ENCODE measurements around the gene CAB39.
A peak's percentile ranks its signal among the peaks of the same experiment; 100 is the strongest.

The CAB39 gene

DNA sequence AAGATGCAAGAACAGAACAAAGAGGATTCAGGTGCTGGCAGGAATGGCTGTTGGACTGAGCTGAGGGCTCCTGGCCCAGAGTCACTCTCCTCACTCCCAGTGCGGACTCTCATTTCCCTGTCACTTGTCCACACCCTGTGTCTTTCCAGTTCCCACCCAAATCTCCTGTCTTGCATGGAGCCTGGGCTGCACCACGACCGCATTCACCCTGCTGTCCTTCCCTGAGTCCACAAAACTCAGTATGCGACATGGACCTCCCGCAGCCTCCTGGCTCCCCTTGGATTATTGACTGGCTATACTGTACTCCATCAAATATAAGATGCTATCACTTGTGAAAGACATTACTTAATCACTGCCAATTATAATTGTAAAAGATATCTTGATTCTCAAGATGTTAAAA is 149.7 kb downstream of the CAB39 start:
- DNase-seq (ENCODE audit: low read depth) = no peak
- TF ChIP-seq CTCF (IDR thresholded peaks at IDR 0.05; ENCODE audit: low read depth, low read length, missing control alignments) = no peak
- H3K4me3 ChIP-seq (ENCODE audit: low read depth, low read length) = no peak overlapping the region

GRCh38 chr2:230863031-230863430 is 150.4 kb downstream of the CAB39 start:
- H3K4me3 ChIP-seq (ENCODE audit: low read depth, low read length) = no peak overlapping the region
- no peak for DNase-seq (ENCODE audit: low read depth)
- no peak for TF ChIP-seq CTCF (IDR thresholded peaks at IDR 0.05; ENCODE audit: low read depth, low read length, missing control alignments)

- no peak overlapping the region for H3K4me3 ChIP-seq (ENCODE audit: low read depth, low read length)
- no peak for TF ChIP-seq CTCF (IDR thresholded peaks at IDR 0.05; ENCODE audit: low read depth, low read length, missing control alignments)
- DNase-seq (ENCODE audit: low read depth) = no peak
These were observed 150.9 kb downstream of the CAB39 start for GRCh38 chr2:230863442-230864121.

- TF ChIP-seq CTCF (IDR thresholded peaks at IDR 0.05; ENCODE audit: low read depth, low read length, missing control alignments) = no peak
- peak overlapping the region; percentile 88 for H3K4me3 ChIP-seq (ENCODE audit: low read depth, low read length)
- no peak for DNase-seq (ENCODE audit: low read depth)
These were observed 151.5 kb downstream of the CAB39 start for GRCh38 chr2:230864122-230864604.

DNA sequence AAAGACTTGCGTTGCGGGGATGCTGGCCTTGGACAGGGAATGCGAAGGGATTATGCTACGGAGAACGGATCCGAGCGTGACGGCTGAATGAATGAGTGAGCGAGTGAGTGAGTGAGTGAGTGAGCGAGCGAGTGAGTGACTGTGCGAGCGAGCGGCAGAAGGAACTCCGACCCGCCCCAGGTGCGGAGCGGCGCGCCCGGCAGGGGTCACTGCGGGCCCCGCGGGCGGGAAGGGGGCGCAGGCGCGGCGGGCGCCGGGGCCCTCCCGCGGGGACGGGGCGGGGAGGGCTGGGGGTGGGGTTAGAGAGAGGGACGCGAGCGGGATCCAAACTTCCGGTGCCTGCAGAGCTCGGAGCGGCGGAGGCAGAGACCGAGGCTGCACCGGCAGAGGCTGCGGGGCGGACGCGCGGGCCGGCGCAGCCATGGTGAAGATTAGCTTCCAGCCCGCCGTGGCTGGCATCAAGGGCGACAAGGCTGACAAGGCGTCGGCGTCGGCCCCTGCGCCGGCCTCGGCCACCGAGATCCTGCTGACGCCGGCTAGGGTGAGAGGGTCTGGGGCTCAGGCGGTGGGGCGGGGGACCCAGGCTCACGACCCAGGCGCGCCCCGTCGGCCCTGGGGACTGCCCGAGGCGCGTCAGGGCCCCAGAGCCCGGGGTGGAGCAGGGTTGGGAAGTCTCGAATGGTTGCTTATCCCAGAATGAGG is 152.1 kb downstream of the CAB39 start, which contains the start of gene ITM2C:
Gene ITM2C, plus strand, starts transcription at position 338 of the 702 bp plus-strand sequence. Its CDS starts 84 bp downstream, at position 422.
- H3K4me3 ChIP-seq (ENCODE audit: low read depth, low read length) = peak within 1 kb of the TSS; percentile 88
- no peak for DNase-seq (ENCODE audit: low read depth)
- TF ChIP-seq CTCF (IDR thresholded peaks at IDR 0.05; ENCODE audit: low read depth, low read length, missing control alignments) = peak; percentile 49

GRCh38 chr2:230865307-230865765 is 152.7 kb downstream of the CAB39 start:
- no peak for TF ChIP-seq CTCF (IDR thresholded peaks at IDR 0.05; ENCODE audit: low read depth, low read length, missing control alignments)
- H3K4me3 ChIP-seq (ENCODE audit: low read depth, low read length) = peak overlapping the region; percentile 88
- no peak for DNase-seq (ENCODE audit: low read depth)

All from GM12864 (cell line).